Bronchial epithelial cell (primary cell): ENCODE data around the gene NFE2. TPM values are rescaled to one million over a fixed set of nuclear protein-coding genes. Genes with fewer than 3 reads are reported as not detected.

Source experiments
- DNase-seq: peaks from one replicate; pipeline ENCODE4 v3.0.0-alpha.2; 2010; ENCODE audit warnings: low read depth
- FAIRE-seq: peaks from 2 replicates; lab custom pipeline; 2011; peaks lifted over from hg19 to GRCh38; lab: Jason Lieb, UNC
- H3K27me3 ChIP-seq: 2 replicates; pipeline ENCODE4 v1.5.1; 2011; ENCODE audit warnings: low read length; ENCODE audit not compliant: control insufficient read depth, insufficient read depth
- H3K36me3 ChIP-seq: 2 replicates; pipeline ENCODE4 v1.5.1; 2011; ENCODE audit warnings: low read length; ENCODE audit not compliant: control insufficient read depth, insufficient read depth
- H3K4me3 ChIP-seq: 2 replicates; pipeline ENCODE4 v1.5.1; 2011; ENCODE audit warnings: mild to moderate bottlenecking, low read depth, low read length, control low read depth
- CTCF ChIP-seq: IDR thresholded peaks from 2 replicates; pipeline ENCODE4 v1.5.1; 2011; ENCODE audit warnings: mild to moderate bottlenecking, moderate library complexity, low read length, control low read depth, inconsistent platforms; ENCODE audit not compliant: insufficient read depth, severe bottlenecking
- total RNA-seq: library from RNA; depleted of rRNA; stranded (reverse); fragments of >200 nt; gene quantifications from 2 replicates; pipeline ENCODE4 v1.2.1, GENCODE V29; 2014

NFE2 gene
- total RNA-seq, 1 donor from 2014 or later = not detected

GRCh38 chr12:54300225-54300731, 537 bp downstream of the NFE2 start:
- Histone ChIP-seq H3K36me3 (no peaks in the 10 kb centered on the region), H3K4me3 (no peak overlapping the region), H3K27me3 (no peaks in the 10 kb centered on the region)
- TF ChIP-seq CTCF = no peak
- no peak for DNase-seq
- FAIRE-seq = no peak

DNA sequence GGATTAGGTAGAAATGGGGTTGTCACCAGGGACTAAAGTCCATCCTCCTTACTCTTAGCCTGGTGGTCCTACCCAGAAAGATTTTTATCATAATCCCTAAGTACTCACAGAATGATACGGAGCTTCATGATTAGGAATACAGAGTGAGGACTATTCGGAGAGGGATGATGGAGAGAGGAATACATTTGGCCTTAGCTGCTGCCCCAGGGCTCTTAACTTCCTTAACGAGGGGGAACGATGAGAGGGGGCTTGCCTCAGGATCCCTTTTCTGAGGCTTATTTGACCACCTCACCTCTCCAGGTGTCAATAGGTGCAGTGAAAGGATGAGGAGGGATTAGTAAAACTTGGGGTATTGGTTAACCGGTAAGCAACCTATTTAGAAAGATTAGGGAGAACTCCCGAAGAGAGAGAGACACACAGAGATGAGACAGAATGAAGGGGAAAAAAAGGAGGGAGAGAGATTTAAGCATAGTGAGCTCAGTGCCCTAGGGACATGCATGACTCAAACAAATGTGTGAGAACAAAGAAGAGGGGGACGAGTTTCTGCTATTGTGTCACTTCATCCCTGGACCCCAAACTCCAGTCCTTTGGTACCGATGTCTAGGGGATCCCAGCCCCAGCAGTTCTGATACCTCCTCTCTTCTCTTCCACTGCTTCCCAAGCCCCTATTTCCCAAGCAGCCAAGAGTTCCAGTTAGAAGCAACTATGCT, 1.1 kb downstream of the NFE2 start:
- DNase-seq (peak; percentile 67), FAIRE-seq (no peak)
- H3K4me3 ChIP-seq = no peak overlapping the region

DNA sequence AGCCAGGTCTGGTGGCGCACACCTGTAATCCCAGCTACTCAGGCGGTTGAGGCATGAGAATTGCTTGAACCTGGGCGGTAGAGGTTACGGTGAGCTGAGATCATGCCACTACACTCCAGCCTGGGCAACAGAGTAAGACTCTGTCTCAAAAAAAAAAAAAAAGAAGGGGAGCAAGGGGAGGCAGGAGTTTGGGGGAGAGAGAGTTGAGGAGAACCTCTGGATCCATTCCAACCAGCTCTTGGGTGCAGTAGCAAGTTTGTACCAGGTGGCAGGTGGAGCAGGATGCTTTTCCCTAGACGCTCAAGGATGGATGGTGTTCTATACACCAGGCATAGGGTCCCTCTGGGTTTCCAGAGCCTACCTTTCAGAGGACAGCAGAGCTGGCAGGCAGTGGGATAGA, 1.9 kb downstream of the NFE2 start:
- Histone ChIP-seq H3K27me3 (no peaks in the 10 kb centered on the region), H3K36me3 (no peaks in the 10 kb centered on the region), H3K4me3 (no peak overlapping the region)
- DNase-seq (no peak), FAIRE-seq (no peak)
- no peak for TF ChIP-seq CTCF

More for the DNA sequence above, 1.1 kb downstream of the NFE2 start:
- no peaks in the 10 kb centered on the region for H3K36me3 ChIP-seq
- H3K27me3 ChIP-seq = no peaks in the 10 kb centered on the region
- no peak for TF ChIP-seq CTCF

- TF ChIP-seq CTCF = no peak
- no peaks in the 10 kb centered on the region for H3K27me3 ChIP-seq
- DNase-seq = no peak
- no peaks in the 10 kb centered on the region for H3K36me3 ChIP-seq
- H3K4me3 ChIP-seq = no peak overlapping the region
- no peak for FAIRE-seq
These were observed 4.3 kb downstream of the NFE2 start for GRCh38 chr12:54296393-54297099.

DNA sequence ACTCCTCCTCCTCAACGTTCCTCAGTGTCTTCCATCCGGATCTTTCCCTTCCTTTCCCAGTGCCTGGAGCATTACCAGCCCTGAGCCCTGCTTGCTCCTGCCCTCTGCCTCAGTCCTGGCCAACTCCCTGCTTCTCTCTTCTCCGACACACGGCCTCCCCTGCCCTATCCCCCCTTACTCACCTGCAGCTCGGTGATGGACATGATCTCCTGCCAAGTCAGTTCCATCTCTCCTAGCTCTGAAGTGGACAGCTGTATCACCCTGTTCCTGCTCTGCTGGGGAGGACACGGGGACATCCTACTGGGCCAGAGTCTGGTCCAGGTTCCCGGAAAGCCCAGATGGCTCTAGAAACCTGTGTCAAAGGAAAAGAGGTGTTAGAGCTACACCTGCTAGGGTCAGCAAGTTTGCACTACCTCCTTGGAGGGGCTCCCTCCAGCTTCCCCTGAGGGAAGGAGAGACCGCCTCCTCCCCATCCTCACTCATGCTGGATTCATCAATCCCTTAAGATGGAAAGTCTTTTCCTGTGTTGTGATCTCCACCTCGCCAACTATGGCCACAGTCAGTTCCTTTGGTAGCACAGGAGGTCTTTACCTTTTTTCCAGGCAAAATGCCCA, 5.8 kb downstream of the NFE2 start:
- no peaks in the 10 kb centered on the region for H3K27me3 ChIP-seq
- no peak for DNase-seq
- no peak for FAIRE-seq
- H3K4me3 ChIP-seq = no peak overlapping the region
- TF ChIP-seq CTCF = no peak
- no peaks in the 10 kb centered on the region for H3K36me3 ChIP-seq
